Measurements from ENCODE around the gene HOXB9.

HOXB9 gene

GRCh38 chr17:48624118-48624517 lies 2.0 kb downstream of the HOXB9 start:
- DNase-seq (ENCODE audit: low spot score), result no peak

- no peak for DNase-seq (ENCODE audit: low spot score)
These were observed 2.6 kb downstream of the HOXB9 start for GRCh38 chr17:48623583-48623982.

GRCh38 chr17:48622857-48623256 lies 3.3 kb downstream of the HOXB9 start:
- no peak for DNase-seq (ENCODE audit: low spot score)

DNA sequence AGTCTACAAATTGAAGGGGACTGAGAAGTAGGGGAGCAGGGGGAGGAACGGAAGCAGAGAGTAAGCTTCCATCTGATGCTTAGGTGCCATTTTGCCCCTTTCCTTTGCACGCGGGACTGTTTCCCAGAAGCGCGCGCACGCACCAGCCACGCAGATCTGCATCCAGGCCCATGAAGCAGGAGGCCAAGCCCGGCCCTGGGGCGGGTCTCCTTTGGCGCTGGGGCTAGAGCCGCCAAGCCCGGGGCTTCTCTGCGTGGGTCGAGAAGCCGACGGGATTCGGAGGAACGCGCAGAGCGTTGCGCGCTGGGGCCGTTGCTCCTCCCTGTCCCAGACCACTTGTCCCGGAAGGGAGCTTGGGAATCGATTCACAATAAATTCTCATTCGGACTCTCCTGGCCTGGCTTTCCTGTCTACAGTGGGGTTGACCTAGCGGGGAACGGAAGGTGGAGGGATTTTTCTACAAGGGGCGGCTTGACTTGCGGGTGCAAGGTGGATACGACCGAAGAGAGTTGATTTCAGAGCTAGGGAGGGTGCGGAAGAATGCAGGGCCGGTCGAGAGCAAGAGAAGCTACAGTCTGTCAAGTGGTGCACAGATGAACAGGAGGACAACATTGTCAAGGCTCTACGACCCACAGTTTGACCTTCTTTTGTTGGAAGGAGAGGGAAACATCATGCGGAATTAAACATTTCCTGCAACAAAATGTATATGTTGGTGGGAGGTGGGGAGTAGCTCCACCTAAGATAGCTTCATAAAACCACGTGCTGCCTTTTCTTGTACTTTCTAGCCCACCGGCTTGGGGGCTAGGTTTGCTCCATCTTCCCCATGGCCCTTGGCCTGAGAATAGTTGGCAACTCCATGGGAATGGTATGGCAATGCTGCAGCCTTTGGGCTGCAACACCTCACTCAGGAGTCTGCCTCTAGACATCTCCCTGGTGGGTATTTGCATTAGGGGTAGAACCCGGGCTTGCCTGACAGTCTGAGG lies 4.5 kb downstream of the HOXB9 start:
- DNase-seq (ENCODE audit: low spot score), result no peak

DNA sequence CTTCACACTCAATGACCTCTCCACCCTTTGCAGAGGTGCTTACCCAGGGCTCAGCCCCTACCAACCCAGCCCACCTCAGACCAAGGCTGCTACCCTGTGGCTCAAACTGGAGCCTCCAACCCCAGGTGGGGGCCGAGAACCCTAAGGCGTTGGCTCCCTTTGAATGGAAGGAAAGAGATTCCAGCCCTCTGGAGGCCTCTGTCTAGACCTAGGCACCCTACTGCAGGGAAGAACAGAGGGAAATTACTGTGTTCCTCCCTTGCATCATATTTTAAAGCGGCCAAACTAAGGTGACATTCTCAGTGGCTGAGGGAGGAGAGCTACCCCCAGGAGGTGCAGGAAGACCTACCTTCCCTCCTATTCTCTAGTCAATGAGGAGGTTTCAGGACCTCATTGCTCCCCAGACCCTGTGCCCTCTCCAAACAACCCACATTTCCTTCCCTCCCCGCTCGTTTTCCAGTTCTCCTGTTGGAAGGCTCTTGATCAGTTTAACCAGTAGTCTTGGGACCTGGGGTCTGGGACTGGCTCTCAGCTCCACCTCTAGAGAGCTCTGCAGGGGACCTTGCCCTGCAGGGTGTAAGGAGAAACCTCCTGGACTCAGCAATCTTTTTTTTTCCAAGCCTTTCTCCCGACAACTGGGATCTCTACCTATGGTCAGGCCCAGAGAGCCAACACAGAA lies 5.6 kb downstream of the HOXB9 start:
- no peak for DNase-seq (ENCODE audit: low spot score)

- DNase-seq (ENCODE audit: low spot score), result no peak
These were observed 6.2 kb downstream of the HOXB9 start for GRCh38 chr17:48619826-48620449.

DNA sequence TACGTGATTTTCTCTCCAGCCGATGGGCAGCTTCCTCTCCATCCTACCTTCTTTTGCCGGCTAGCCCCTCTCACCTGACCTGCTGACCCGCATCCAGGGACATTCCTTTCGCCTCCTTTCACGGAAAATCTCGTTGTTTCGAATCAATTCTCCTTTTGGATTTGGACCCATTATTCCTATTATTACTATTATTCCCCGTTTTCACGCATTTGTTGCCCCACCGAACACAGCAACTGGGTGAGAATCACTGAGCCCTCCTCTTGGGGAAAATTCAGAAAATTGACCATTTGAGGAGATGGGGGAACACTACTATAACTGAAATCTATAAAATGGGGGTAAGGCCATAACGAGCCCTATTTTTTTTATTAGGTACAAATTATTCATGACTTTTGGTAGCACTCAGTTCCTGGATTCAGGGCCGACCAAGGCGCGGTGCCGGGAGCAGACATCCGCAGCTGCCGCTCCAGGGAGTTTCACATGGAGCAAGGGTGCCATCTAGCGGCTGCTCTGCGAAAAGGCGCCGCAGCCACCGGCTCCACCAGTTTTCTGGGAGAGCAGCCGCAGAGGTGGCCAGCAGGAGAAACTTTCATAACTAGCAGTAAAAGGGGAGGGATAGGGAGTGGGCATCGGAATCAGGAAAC lies 7.8 kb downstream of the HOXB9 start:
- DNase-seq (ENCODE audit: low spot score), result peak; percentile 85

DNA sequence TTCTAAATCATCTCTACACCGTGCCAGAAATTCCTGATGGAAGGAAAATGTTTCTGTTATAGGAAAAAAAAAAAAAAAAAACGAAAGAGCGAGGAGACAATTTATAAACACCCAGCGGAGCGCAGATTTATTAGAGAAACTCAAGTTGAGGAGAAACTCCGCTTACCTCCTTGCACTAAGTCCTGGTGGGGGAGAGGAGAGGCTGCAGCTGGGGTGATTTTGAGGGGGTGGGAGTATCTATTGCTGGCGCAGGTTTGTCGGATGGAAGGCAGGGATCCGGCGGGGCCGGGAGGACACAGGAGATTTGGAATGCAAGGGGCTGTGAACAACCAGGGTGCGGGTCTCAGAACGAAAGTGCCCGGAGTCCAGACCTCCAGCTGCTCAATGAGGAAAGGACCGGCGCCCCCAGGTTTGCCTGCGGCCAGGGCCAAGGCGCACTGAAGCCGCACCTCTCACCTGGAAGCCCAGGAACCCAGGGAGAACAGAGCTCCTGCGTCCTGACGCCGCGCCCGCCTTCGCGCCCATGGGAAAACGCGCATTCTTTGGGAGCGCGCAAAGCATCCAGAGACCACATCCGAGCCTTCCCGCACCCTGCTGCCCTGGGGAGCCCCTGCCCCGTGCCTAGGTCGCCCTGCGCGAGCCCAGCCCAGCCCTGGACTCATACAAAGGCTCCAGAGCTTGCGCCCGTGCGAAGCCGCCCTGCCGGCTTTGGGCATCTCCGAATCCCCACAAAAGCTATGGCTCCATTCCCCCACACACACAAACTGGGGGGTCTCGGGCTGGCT lies 8.5 kb downstream of the HOXB9 start:
- no peak for DNase-seq (ENCODE audit: low spot score)

GRCh38 chr17:48616717-48617470 lies 9.3 kb downstream of the HOXB9 start:
- no peak for DNase-seq (ENCODE audit: low spot score)

- no peak for DNase-seq (ENCODE audit: low spot score)
These were observed 10.0 kb downstream of the HOXB9 start for GRCh38 chr17:48615963-48616716.

GRCh38 chr17:48615047-48615962 lies 10.9 kb downstream of the HOXB9 start, which contains the start of gene HOXB8:
Gene HOXB8, minus strand, starts transcription at chr17:48615292. Its CDS starts 588 bp downstream, at chr17:48614704.
- no peak for DNase-seq (ENCODE audit: low spot score)

DNA sequence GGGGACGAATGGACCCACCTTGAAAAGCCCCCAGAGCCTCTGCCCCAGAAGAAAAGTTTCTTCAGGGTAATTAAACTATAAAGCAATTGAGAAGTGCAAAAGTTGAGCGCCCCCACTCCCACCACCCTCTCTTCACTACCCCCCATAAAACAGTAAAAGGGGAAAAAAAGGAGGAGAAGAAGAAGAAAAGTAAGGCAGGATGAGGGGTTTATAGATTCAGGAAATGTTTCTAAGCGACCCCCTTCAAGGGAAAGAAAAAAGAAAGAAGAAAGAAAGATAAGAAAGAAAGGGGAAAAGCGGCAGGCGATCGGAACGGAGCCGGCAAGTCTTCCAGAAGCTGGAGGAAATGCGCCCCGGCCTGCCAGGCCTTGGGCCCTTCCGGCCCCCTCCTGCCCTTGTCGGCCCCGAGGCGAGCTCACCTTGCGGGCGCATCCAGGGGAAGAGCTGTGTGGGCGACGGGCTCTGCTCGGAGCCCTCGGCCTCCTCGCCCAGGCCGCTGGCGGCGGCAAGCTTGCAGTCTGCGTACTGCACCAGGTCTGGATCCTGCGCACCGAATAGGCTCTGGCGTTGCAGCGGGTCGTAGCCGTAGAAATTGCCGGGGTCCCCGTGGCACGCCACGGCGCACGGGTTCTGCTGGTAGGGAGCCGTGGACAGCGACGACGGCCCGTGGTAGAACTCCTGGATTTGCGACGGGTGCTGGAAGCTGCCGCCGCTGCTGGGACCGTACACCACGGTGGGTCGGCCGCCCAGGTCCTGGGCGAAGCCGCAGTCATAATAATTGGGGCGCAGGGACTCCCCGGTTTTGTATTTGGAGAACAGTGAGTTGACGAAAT lies 12.1 kb downstream of the HOXB9 start:
- DNase-seq (ENCODE audit: low spot score), result peak; percentile 20

- DNase-seq (ENCODE audit: low spot score), result peak; percentile 42
These were observed 13.1 kb downstream of the HOXB9 start for GRCh38 chr17:48612854-48613691.

- no peak for DNase-seq (ENCODE audit: low spot score)
These were observed 13.7 kb downstream of the HOXB9 start for GRCh38 chr17:48612456-48612853.

DNA sequence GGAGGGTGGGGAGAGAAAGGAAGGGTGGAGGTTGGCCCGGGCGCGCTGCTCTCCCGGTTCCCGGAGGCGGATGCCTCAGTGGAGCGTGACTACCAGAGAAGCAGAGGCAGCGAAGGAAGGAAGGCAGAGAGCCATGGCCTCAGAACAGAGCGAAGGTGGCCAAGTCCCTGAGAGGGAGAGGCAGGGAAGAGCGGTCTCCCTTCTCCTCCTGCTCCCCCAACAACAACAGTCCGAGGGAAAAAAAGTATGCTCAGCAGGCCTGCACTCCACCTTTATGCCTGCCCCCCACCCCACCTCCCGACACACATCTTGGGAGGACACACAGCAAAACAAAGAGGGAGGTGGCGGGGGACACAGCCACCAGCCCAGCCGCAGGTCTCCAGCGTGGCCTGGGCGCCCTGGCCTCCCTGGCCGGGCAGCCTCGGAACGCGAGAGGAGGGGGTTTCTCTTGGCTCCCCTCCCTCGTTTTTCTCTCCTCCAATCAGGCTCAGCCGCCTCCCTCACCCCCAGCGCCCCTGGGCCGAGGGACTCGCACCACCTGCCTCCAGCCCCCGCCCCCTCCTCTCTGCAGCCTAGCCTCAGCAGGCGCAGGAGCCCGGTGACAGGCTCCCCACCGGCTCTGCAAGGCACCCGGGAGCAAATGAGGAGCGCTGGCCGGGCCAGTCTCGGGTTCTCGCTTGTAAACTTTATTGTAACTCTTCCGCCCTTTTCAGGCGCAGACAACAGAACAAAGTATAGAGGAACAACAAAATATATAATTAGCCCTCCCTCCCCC lies 14.3 kb downstream of the HOXB9 start:
- DNase-seq (ENCODE audit: low spot score), result no peak

- no peak for DNase-seq (ENCODE audit: low spot score)
These were observed 14.9 kb downstream of the HOXB9 start for GRCh38 chr17:48611213-48611612.
